Fibroblast of pulmonary artery (primary cell): Measurements from ENCODE around the gene CEACAM19.

Experiments
- DNase-seq: peaks from one replicate; pipeline ENCODE4 v3.0.0-alpha.2; 2010; ENCODE audit warnings: low read depth
- H3K4me3 ChIP-seq: replicated peaks from 2 replicates; pipeline ENCODE4 v1.5.1; 2011; ENCODE audit warnings: low read depth, mild to moderate bottlenecking, control low read depth, low read length, moderate library complexity
- CTCF ChIP-seq: IDR thresholded peaks from 2 replicates; pipeline ENCODE4 v1.5.1; 2011; ENCODE audit warnings: mild to moderate bottlenecking, control low read depth, low read length, inconsistent platforms; ENCODE audit errors: missing control alignments

The CEACAM19 gene

GRCh38 chr19:44731622-44732021 lies 60.3 kb downstream of the CEACAM19 start:
- DNase-seq: no peak
- TF ChIP-seq CTCF: no peak
- no peak overlapping the region for H3K4me3 ChIP-seq

GRCh38 chr19:44732235-44733014 lies 61.1 kb downstream of the CEACAM19 start:
- no peak overlapping the region for H3K4me3 ChIP-seq
- no peak for TF ChIP-seq CTCF
- no peak for DNase-seq
